COLO668 (cell line): ENCODE measurements around the gene ECT2L.
"Not testable (repeated sequence)": the region's sequence is repeated elsewhere in the genome, so short reads cannot be mapped to it uniquely, and the experiment has no call there.

Source experiments
- DNase-seq: peaks from one replicate; lab custom pipeline; 2025; ENCODE audit not compliant: unreplicated experiment; lab: John Stamatoyannopoulos, UW

The ECT2L gene

DNA sequence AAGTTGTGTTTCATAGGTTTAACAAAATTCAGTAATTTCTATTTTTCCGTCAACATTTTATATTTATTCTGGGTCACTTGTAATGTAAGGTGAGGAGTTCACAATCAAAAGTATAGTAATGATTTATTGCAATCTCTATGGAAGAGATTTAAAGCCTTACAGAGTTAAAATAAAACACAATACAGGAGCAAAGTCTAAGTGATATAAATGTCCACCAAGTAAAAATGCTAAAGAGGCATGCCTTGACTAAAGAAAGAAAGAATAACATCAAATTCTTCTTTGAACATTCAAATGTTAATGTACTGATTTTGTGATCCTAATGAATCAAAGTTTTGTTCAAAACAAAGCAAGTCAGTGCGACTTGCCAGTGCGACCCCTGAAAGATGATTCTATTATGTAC is 130.7 kb downstream of the ECT2L start:
- no peak for DNase-seq

- no peak for DNase-seq
These were observed 135.8 kb downstream of the ECT2L start for GRCh38 chr6:138931660-138932059.

DNA sequence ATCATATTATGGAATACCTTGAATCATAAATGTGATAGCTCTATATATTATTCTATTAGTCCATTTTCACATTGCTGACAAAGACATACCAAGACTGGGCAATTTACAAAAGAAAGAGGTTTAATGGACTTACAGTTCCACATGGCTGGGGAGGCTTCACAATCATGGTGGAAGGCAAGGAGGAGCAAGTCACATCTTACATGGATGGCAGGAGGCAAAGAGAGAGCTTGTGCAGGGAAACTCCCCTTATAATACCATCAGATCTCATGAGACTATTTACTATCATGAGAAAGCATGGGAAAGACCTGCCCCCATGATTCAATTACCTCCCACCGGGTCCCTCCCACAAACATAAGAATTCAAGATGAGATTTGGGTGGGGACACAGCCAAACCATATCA is 141.0 kb downstream of the ECT2L start:
- DNase-seq = not testable (repeated sequence)

GRCh38 chr6:138943089-138943625 is 147.3 kb downstream of the ECT2L start:
- no peak for DNase-seq

DNA sequence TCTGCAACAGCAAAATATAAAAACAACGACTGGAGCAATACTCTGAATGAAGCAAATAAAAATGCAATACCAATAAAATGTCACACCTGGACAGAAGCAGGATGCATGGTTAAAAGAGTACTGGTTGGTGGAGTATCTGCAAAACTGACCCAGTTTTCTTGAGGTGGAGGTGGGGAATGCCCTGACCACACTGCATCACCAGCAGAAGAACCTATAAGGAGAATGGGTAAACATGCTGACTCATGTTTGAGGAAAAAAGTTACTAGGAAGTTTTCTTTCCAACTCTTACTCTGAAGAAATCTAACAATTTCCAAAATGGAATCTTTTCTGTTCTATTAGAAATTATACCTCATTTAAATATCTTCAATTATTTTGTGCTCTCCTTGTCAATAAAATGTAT is 148.5 kb downstream of the ECT2L start:
- DNase-seq = no peak

- DNase-seq = no peak
These were observed 149.5 kb downstream of the ECT2L start for GRCh38 chr6:138945354-138945753.

DNA sequence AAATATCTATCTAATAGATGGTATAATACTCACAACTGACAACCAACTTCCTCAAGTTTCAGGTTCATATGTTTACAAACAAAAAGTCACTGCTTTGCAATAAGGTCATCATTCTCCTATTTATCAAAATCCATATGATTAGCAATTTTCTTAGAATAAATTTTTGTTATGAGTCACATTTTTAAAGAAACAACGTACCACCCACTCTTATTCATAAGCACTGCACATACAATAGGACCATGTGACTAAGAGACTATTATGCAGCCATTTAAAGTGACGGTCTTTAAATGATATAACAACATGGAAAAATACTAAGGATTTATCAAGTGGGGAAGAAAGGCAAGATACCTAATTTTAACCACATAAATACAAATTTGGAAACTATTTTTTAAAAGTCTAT is 152.1 kb downstream of the ECT2L start:
- DNase-seq = no peak

GRCh38 chr6:138948546-138949179 is 152.8 kb downstream of the ECT2L start:
- no peak for DNase-seq

GRCh38 chr6:138953451-138953850 is 157.6 kb downstream of the ECT2L start:
- no peak for DNase-seq
